ENCODE results near the gene HTATSF1.

HTATSF1 gene

DNA sequence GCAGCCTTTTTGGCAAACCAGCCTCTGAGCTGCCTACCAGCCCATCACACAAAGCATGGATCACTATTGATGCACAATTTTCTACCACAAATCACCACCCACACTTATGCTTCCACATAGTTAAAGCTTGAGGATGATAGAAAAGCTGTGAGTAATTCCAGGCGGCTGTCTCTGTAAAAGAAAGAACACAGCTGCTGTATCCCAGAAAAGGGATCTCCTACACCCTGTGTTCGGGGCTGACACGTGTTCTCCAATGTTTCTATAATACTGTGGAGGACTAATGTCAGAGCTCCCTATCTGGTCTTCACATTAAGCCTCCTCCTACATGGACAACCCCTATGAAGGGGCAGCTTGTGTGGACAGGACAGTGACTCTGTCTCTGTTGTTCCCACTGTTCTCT is 22.2 kb upstream of the HTATSF1 start:
- ATAC-seq: no peak
- no peak for TF ChIP-seq BACH2 (CRISPR knock-in tag; IDR thresholded peaks at IDR 0.05; ENCODE audit: borderline replicate concordance)
- no peak for TF ChIP-seq PPARA (CRISPR knock-in tag; IDR thresholded peaks at IDR 0.05; ENCODE audit: borderline replicate concordance)
- TF ChIP-seq, protein P1, sequence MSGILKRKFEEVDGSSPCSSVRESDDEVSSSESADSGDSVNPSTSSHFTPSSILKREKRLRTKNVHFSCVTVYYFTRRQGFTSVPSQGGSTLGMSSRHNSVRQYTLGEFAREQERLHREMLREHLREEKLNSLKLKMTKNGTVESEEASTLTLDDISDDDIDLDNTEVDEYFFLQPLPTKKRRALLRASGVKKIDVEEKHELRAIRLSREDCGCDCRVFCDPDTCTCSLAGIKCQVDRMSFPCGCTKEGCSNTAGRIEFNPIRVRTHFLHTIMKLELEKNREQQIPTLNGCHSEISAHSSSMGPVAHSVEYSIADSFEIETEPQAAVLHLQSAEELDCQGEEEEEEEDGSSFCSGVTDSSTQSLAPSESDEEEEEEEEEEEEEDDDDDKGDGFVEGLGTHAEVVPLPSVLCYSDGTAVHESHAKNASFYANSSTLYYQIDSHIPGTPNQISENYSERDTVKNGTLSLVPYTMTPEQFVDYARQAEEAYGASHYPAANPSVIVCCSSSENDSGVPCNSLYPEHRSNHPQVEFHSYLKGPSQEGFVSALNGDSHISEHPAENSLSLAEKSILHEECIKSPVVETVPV (CRISPR knock-in tag; IDR thresholded peaks at IDR 0.05): no peak

DNA sequence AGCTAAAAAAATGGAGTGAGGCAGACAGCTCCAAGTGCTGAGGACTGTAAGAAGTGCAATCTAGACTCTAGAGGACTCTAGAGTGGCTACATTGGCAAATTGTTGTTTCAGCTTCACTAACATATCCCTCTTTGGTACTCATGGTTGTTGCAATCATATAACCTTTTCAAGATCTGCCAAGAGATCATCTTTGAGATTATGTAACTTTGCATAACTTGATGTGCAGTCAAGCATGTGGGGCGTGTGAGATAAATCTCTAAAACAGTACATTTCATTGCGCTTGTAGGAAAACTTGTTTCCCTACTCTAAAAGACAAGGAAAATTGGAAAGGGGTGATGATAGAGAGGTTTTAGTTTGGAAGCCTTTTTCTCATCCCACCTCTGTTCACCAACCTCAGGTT is 20.9 kb upstream of the HTATSF1 start:
- TF ChIP-seq ZNF565 (CRISPR knock-in tag; conservative IDR thresholded peaks at IDR 0.05; ENCODE audit: low read depth) (no peak), ZFP3 (CRISPR knock-in tag; IDR thresholded peaks at IDR 0.05) (no peak), TCF4 (CRISPR knock-in tag; IDR thresholded peaks at IDR 0.05; ENCODE audit: borderline replicate concordance) (no peak), ZNF8 (CRISPR knock-in tag; IDR thresholded peaks at IDR 0.05) (no peak), ISL1 (CRISPR knock-in tag; IDR thresholded peaks at IDR 0.05) (no peak), BACH2 (CRISPR knock-in tag; IDR thresholded peaks at IDR 0.05; ENCODE audit: borderline replicate concordance) (no peak), TSHZ2 (CRISPR knock-in tag; IDR thresholded peaks at IDR 0.05) (no peak), ARNTL (CRISPR knock-in tag; IDR thresholded peaks at IDR 0.05; ENCODE audit: borderline replicate concordance, low read depth) (no peak), ZNF70 (CRISPR knock-in tag; IDR thresholded peaks at IDR 0.05) (no peak), RARB (CRISPR knock-in tag; IDR thresholded peaks at IDR 0.05) (no peak), PPARA (CRISPR knock-in tag; IDR thresholded peaks at IDR 0.05; ENCODE audit: borderline replicate concordance) (no peak), CSDC2 (CRISPR knock-in tag; IDR thresholded peaks at IDR 0.05) (no peak), SNAI2 (CRISPR knock-in tag; IDR thresholded peaks at IDR 0.05) (no peak), ZC3H10 (CRISPR knock-in tag; IDR thresholded peaks at IDR 0.05) (no peak), POU6F1 (CRISPR knock-in tag; IDR thresholded peaks at IDR 0.05; ENCODE audit: borderline replicate concordance, low read depth) (no peak), GLIS3 (CRISPR knock-in tag; IDR thresholded peaks at IDR 0.05) (no peak)
- TF ChIP-seq, protein P2, sequence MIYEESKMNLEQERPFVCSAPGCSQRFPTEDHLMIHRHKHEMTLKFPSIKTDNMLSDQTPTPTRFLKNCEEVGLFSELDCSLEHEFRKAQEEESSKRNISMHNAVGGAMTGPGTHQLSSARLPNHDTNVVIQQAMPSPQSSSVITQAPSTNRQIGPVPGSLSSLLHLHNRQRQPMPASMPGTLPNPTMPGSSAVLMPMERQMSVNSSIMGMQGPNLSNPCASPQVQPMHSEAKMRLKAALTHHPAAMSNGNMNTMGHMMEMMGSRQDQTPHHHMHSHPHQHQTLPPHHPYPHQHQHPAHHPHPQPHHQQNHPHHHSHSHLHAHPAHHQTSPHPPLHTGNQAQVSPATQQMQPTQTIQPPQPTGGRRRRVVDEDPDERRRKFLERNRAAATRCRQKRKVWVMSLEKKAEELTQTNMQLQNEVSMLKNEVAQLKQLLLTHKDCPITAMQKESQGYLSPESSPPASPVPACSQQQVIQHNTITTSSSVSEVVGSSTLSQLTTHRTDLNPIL (CRISPR knock-in tag; IDR thresholded peaks at IDR 0.05; ENCODE audit: low read depth): no peak
- TF ChIP-seq, protein P1 (CRISPR knock-in tag; IDR thresholded peaks at IDR 0.05): no peak
- TF ChIP-seq, protein P3, sequence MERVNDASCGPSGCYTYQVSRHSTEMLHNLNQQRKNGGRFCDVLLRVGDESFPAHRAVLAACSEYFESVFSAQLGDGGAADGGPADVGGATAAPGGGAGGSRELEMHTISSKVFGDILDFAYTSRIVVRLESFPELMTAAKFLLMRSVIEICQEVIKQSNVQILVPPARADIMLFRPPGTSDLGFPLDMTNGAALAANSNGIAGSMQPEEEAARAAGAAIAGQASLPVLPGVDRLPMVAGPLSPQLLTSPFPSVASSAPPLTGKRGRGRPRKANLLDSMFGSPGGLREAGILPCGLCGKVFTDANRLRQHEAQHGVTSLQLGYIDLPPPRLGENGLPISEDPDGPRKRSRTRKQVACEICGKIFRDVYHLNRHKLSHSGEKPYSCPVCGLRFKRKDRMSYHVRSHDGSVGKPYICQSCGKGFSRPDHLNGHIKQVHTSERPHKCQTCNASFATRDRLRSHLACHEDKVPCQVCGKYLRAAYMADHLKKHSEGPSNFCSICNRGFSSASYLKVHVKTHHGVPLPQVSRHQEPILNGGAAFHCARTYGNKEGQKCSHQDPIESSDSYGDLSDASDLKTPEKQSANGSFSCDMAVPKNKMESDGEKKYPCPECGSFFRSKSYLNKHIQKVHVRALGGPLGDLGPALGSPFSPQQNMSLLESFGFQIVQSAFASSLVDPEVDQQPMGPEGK (CRISPR knock-in tag; IDR thresholded peaks at IDR 0.05; ENCODE audit: borderline replicate concordance): no peak
- no peak for ATAC-seq

- 0 out of 3 replicates have a peak, but pooled peaks have one; percentile 34 for ATAC-seq
- TF ChIP-seq RARB (CRISPR knock-in tag; IDR thresholded peaks at IDR 0.05) (no peak), ZNF565 (CRISPR knock-in tag; conservative IDR thresholded peaks at IDR 0.05; ENCODE audit: low read depth) (no peak), ZFP30 (CRISPR knock-in tag; IDR thresholded peaks at IDR 0.05) (no peak), ARNTL (CRISPR knock-in tag; IDR thresholded peaks at IDR 0.05; ENCODE audit: borderline replicate concordance, low read depth) (no peak), ZC3H10 (CRISPR knock-in tag; IDR thresholded peaks at IDR 0.05) (no peak), TSHZ2 (CRISPR knock-in tag; IDR thresholded peaks at IDR 0.05) (no peak), GLIS3 (CRISPR knock-in tag; IDR thresholded peaks at IDR 0.05) (no peak), ISL1 (CRISPR knock-in tag; IDR thresholded peaks at IDR 0.05) (no peak), SNAI2 (CRISPR knock-in tag; IDR thresholded peaks at IDR 0.05) (no peak), ZNF8 (CRISPR knock-in tag; IDR thresholded peaks at IDR 0.05) (no peak), POU6F1 (CRISPR knock-in tag; IDR thresholded peaks at IDR 0.05; ENCODE audit: borderline replicate concordance, low read depth) (no peak), CSDC2 (CRISPR knock-in tag; IDR thresholded peaks at IDR 0.05) (no peak), TCF4 (CRISPR knock-in tag; IDR thresholded peaks at IDR 0.05; ENCODE audit: borderline replicate concordance) (no peak), ESRRG (CRISPR knock-in tag; IDR thresholded peaks at IDR 0.05) (no peak)
These were observed 20.4 kb upstream of the HTATSF1 start for GRCh38 chrX:136477026-136477425.

Data from SK-N-SH treated with all-trans-retinoic acid at 6 μM for 48 hours (cell line).